RWPE2 (cell line): Measurements from ENCODE around the gene TANGO2.

Source experiments
- ATAC-seq: fragments of 200-7000 bp; cut with Tn5 transposase; 3 replicates; pipeline ENCODE4 v1.9.1; 2021; ENCODE audit warnings: low read depth
- DNase-seq: peaks from one replicate; pipeline ENCODE4 v3.0.0-alpha.2; 2020; ENCODE audit warnings: low spot score
- H3K27ac ChIP-seq: fragments of 450-650 bp; 2 replicates; pipeline ENCODE4 v1.5.1; 2017; ENCODE audit warnings: mild to moderate bottlenecking; ENCODE audit not compliant: poor library complexity, severe bottlenecking
- H3K27me3 ChIP-seq: fragments of 250-450 bp; sonication (Bioruptor Pico); 2 replicates; pipeline ENCODE4 v1.5.1; 2021; ENCODE audit warnings: mild to moderate bottlenecking, moderate library complexity; ENCODE audit not compliant: insufficient read depth, poor library complexity, severe bottlenecking
- H3K36me3 ChIP-seq: fragments of 250-450 bp; sonication (Bioruptor Pico); 2 replicates; pipeline ENCODE4 v1.5.1; 2020; ENCODE audit warnings: low read depth, mild to moderate bottlenecking, moderate library complexity
- H3K4me1 ChIP-seq: fragments of 250-450 bp; sonication (Bioruptor Pico); 2 replicates; pipeline ENCODE4 v1.5.1; 2021; ENCODE audit warnings: mild to moderate bottlenecking, moderate library complexity; ENCODE audit not compliant: insufficient read depth, poor library complexity, severe bottlenecking
- H3K4me3 ChIP-seq: fragments of 250-450 bp; sonication (Bioruptor Pico); 2 replicates; pipeline ENCODE4 v1.5.1; 2021; ENCODE audit warnings: mild to moderate bottlenecking, moderate library complexity; ENCODE audit not compliant: severe bottlenecking
- H3K9me3 ChIP-seq: fragments of 250-450 bp; sonication (Bioruptor Pico); 2 replicates; pipeline ENCODE4 v1.5.1; 2021; ENCODE audit warnings: mild to moderate bottlenecking, moderate library complexity; ENCODE audit not compliant: severe bottlenecking
- CTCF ChIP-seq: fragments of 450-650 bp; IDR thresholded peaks from one replicate; pipeline ENCODE4 v1.5.1; 2017; ENCODE audit warnings: mild to moderate bottlenecking, moderate library complexity; ENCODE audit not compliant: poor library complexity, severe bottlenecking

Gene TANGO2

GRCh38 chr22:20063271-20064139 lies 42.6 kb downstream of the TANGO2 start:
- Histone ChIP-seq H3K9me3 (no peaks in the 10 kb centered on the region), H3K27me3 (no peaks in the 10 kb centered on the region), H3K4me1 (peaks cover 20% of the 10 kb centered on the region), H3K27ac (peak overlapping the region; percentile 53), H3K4me3 (no peak overlapping the region), H3K36me3 (no peaks in the 10 kb centered on the region)
- ATAC-seq, result no peak
- TF ChIP-seq CTCF, result no peak
- DNase-seq, result no peak

- Histone ChIP-seq H3K4me3 (no peak overlapping the region), H3K9me3 (no peaks in the 10 kb centered on the region), H3K27ac (no peak overlapping the region), H3K4me1 (peaks cover 20% of the 10 kb centered on the region), H3K36me3 (no peaks in the 10 kb centered on the region), H3K27me3 (no peaks in the 10 kb centered on the region)
- no peak for TF ChIP-seq CTCF
- DNase-seq (no peak), ATAC-seq (no peak)
Measured at GRCh38 chr22:20064140-20064480, 43.2 kb downstream of the TANGO2 start.

GRCh38 chr22:20064545-20065262 lies 43.8 kb downstream of the TANGO2 start:
- no peak for ATAC-seq
- Histone ChIP-seq H3K27ac (no peak overlapping the region), H3K4me3 (no peak overlapping the region), H3K9me3 (no peaks in the 10 kb centered on the region), H3K4me1 (peaks cover 20% of the 10 kb centered on the region), H3K27me3 (no peaks in the 10 kb centered on the region), H3K36me3 (no peaks in the 10 kb centered on the region)
- DNase-seq, result no peak
- no peak for TF ChIP-seq CTCF

GRCh38 chr22:20065896-20066616 lies 45.1 kb downstream of the TANGO2 start:
- ATAC-seq, result no peak
- Histone ChIP-seq H3K36me3 (no peaks in the 10 kb centered on the region), H3K4me3 (no peak overlapping the region), H3K27me3 (no peaks in the 10 kb centered on the region), H3K27ac (no peak overlapping the region), H3K9me3 (no peaks in the 10 kb centered on the region), H3K4me1 (peaks cover 19% of the 10 kb centered on the region)
- no peak for TF ChIP-seq CTCF
- DNase-seq, result no peak
